Pulmonary artery endothelial cell (primary cell): ENCODE results near the gene CRK. TPM values are rescaled to one million over a fixed set of nuclear protein-coding genes. Genes with fewer than 3 reads are reported as not detected.

Experiments
- total RNA-seq: library from RNA; depleted of rRNA; stranded (reverse); fragments of >200 nt; gene quantifications from 2 replicates; pipeline ENCODE4 v1.2.3, GENCODE V29; 2014

The CRK gene
- total RNA-seq, 1 donor from 2014 or later = 158 TPM

Other genes starting within 250 kb of the CRK start
- gene BHLHA9, start 185.8 kb downstream of the CRK start, total RNA-seq = not detected in 2 replicates
- gene TRARG1, start 176.6 kb downstream of the CRK start, total RNA-seq = not detected in 2 replicates
- gene YWHAE, start 56.0 kb downstream of the CRK start, total RNA-seq = 487 and 687 TPM in 2 replicates
- gene MYO1C, start 36.5 kb upstream of the CRK start, total RNA-seq = 211 and 252 TPM in 2 replicates
- gene INPP5K, start 60.4 kb upstream of the CRK start, total RNA-seq = 51.5 and 54.3 TPM in 2 replicates
- 27.7 and 33.6 TPM in 2 replicates for gene PITPNA, start 106.6 kb upstream of the CRK start, total RNA-seq
- 24.5 and 29.5 TPM in 2 replicates for gene SLC43A2, start 172.6 kb upstream of the CRK start, total RNA-seq
- 101 and 117 TPM in 2 replicates for gene SCARF1, start 189.5 kb upstream of the CRK start, total RNA-seq
- gene RILP, start 193.6 kb upstream of the CRK start, total RNA-seq = 10.3 and 13.1 TPM in 2 replicates
- 98.5 and 117 TPM in 2 replicates for gene PRPF8, start 228.6 kb upstream of the CRK start, total RNA-seq